Liver (tissue), 9 donors: ENCODE data around the gene CACHD1. TPM values are rescaled to one million over a fixed set of nuclear protein-coding genes. Genes with fewer than 3 reads are reported as not detected.

Source experiments
- DNase-seq: peaks from one replicate; pipeline ENCODE4 v3.0.0-alpha.2; 2017; ENCODE audit warnings: low spot score
- H3K27ac ChIP-seq, 2 donors: one replicate each; pipeline ENCODE4 v1.7.0; 2013; ENCODE audit warnings: inconsistent platforms in 2 of 2, low read length in 2 of 2, control low read depth in 1 of 2, low read depth in 1 of 2, mild to moderate bottlenecking in 1 of 2
- H3K27me3 ChIP-seq, 4 donors: one replicate each; pipeline versions ENCODE4 v1.6.1 to v1.7.0; 2013; ENCODE audit warnings: low read length in 3 of 4, inconsistent platforms in 1 of 4, mild to moderate bottlenecking in 1 of 4, moderate library complexity in 1 of 4; ENCODE audit not compliant: control insufficient read depth in 4 of 4, insufficient read depth in 4 of 4
- H3K36me3 ChIP-seq, 4 donors: one replicate each; pipeline versions ENCODE4 v1.6.1 to v1.7.0; 2013; ENCODE audit warnings: low read length in 3 of 4, mild to moderate bottlenecking in 3 of 4, low read depth in 1 of 4, moderate library complexity in 1 of 4; ENCODE audit not compliant: control insufficient read depth in 4 of 4, insufficient read depth in 3 of 4
- H3K4me1 ChIP-seq, 4 donors: one replicate each; pipeline versions ENCODE4 v1.6.1 to v1.7.0; 2013; ENCODE audit warnings: low read length in 3 of 4, mild to moderate bottlenecking in 3 of 4, moderate library complexity in 1 of 4; ENCODE audit not compliant: control insufficient read depth in 4 of 4, insufficient read depth in 4 of 4
- H3K4me3 ChIP-seq, 3 donors: one replicate each; pipeline versions ENCODE4 v1.6.1 to v1.7.0; 2013; ENCODE audit warnings: low read length in 3 of 3, control low read depth in 1 of 3, low read depth in 1 of 3, mild to moderate bottlenecking in 1 of 3
- H3K9ac ChIP-seq, 2 donors: one replicate each; pipeline ENCODE4 v1.7.0; 2013; ENCODE audit warnings: low read length in 2 of 2, mild to moderate bottlenecking in 2 of 2, moderate library complexity in 2 of 2, control low read depth in 1 of 2, low read depth in 1 of 2
- H3K9me3 ChIP-seq, 4 donors: one replicate each; pipeline versions ENCODE4 v1.6.1 to v1.7.0; 2013; ENCODE audit warnings: low read length in 3 of 4; ENCODE audit not compliant: control insufficient read depth in 4 of 4
- EGR1 ChIP-seq, 2 donors: IDR thresholded peaks; 2 replicates each; pipeline ENCODE4 v1.6.1; 2016 to 2018; ENCODE audit warnings: antibody characterized with exemption in 2 of 2, low read depth in 2 of 2
- FOXA1 ChIP-seq: IDR thresholded peaks from 2 replicates; pipeline ENCODE4 v1.6.1; 2016; ENCODE audit warnings: antibody characterized with exemption
- FOXA2 ChIP-seq: IDR thresholded peaks from 2 replicates; pipeline ENCODE4 v1.6.1; 2016; ENCODE audit warnings: antibody characterized with exemption
- GABPA ChIP-seq, 2 donors: IDR thresholded peaks in 1 of 2; conservative IDR thresholded peaks in 1 of 2; 2 replicates each; pipeline ENCODE4 v1.6.1; 2016; ENCODE audit warnings: antibody characterized with exemption in 2 of 2, mild to moderate bottlenecking in 1 of 2, moderate library complexity in 1 of 2
- HNF4A ChIP-seq, 2 donors: conservative IDR thresholded peaks; 2 replicates each; pipeline ENCODE4 v1.6.1; 2016; ENCODE audit warnings: antibody characterized with exemption in 2 of 2, mild to moderate bottlenecking in 2 of 2
- HNF4G ChIP-seq: IDR thresholded peaks from 2 replicates; pipeline ENCODE4 v1.6.1; 2016; ENCODE audit warnings: antibody characterized with exemption
- JUND ChIP-seq, 2 donors: IDR thresholded peaks; 2 replicates each; pipeline ENCODE4 v1.6.1; 2016; ENCODE audit warnings: antibody characterized with exemption in 2 of 2
- NR2F2 ChIP-seq: IDR thresholded peaks from 2 replicates; pipeline ENCODE4 v1.6.1; 2016; ENCODE audit warnings: antibody characterized with exemption
- RAD21 ChIP-seq, 2 donors: IDR thresholded peaks; 2 replicates each; pipeline ENCODE4 v1.6.1; 2016; ENCODE audit warnings: antibody characterized with exemption in 2 of 2, mild to moderate bottlenecking in 2 of 2
- RXRA ChIP-seq, 2 donors: IDR thresholded peaks; 2 replicates each; pipeline ENCODE4 v1.6.1; 2017 to 2018; ENCODE audit warnings: antibody characterized with exemption in 2 of 2, mild to moderate bottlenecking in 1 of 2
- SP1 ChIP-seq: IDR thresholded peaks from 2 replicates; pipeline ENCODE4 v1.6.1; 2018; ENCODE audit warnings: antibody characterized with exemption, mild to moderate bottlenecking
- TAF1 ChIP-seq: conservative IDR thresholded peaks from 2 replicates; pipeline ENCODE4 v1.6.1; 2016; ENCODE audit warnings: antibody characterized with exemption, mild to moderate bottlenecking
- YY1 ChIP-seq: IDR thresholded peaks from 2 replicates; pipeline ENCODE4 v1.6.1; 2016; ENCODE audit warnings: antibody characterized with exemption, mild to moderate bottlenecking
- WGBS: extraction: QIAGEN DNeasy Blood & Tissue Kit; methylation state at CpG from one replicate; pipeline ENCODE4 v1.1.7; 2013; 5-methylcytosine and 5-hydroxymethylcytosine counted together
- polyA plus RNA-seq, 2 donors: library from polyadenylated mRNA; stranded (reverse) in 1 of 2; unstranded in 1 of 2; fragments of 200-250 nt in 1 of 2; fragments of >200 nt in 1 of 2; fragmentation: Nextera tagmentation in 1 of 2; extraction: Ambion mirVana in 1 of 2; gene quantifications; one replicate each; pipeline versions ENCODE4 v1.2.1 to v1.2.3, GENCODE V29; 2013 to 2015
- total RNA-seq, 2 donors: library from RNA; depleted of rRNA; stranded (reverse); fragments of >200 nt; gene quantifications; one replicate each; pipeline ENCODE4 v1.2.3, GENCODE V29; 2014
- TF ChIP-seq, protein P1 (sequence below): IDR thresholded peaks from 2 replicates; pipeline ENCODE4 v1.6.1; 2016; ENCODE audit warnings: antibody characterized with exemption
- TF ChIP-seq, protein P2 (sequence below): IDR thresholded peaks from 2 replicates; pipeline ENCODE4 v1.6.1; 2016; ENCODE audit warnings: antibody characterized with exemption
- TF ChIP-seq, protein P3 (sequence below): IDR thresholded peaks from 2 replicates; pipeline ENCODE4 v1.6.1; 2016; ENCODE audit warnings: antibody characterized with exemption, mild to moderate bottlenecking
- TF ChIP-seq, protein P4 (sequence below): IDR thresholded peaks from 2 replicates; pipeline ENCODE4 v1.6.1; 2016; ENCODE audit warnings: antibody characterized with exemption
- TF ChIP-seq, protein P5 (sequence below): fragments of 150-350 bp; IDR thresholded peaks from 2 replicates; pipeline ENCODE4 v1.5.1; 2017; ENCODE audit warnings: improper control_type of control experiment, low read depth, low read length; ENCODE audit not compliant: missing input control
- donor health status: healthy.
- donor health status: healthy.
- donor health status: healthy.
- donor health status: healthy.
- donor health status: healthy.

Gene CACHD1
- total and polyA plus RNA-seq, 4 donors: 0.68 to 4.2 (median 2.3) TPM

- H3K4me3 ChIP-seq: no peak overlapping the region
- no peaks in the 10 kb centered on the region for H3K9me3 ChIP-seq
- TF ChIP-seq HNF4A (conservative IDR thresholded peaks at IDR 0.05) (no peak), RXRA (IDR thresholded peaks at IDR 0.05) (no peak), FOXA1 (no peak), JUND (IDR thresholded peaks at IDR 0.05) (no peak), EGR1 (IDR thresholded peaks at IDR 0.05; ENCODE audit: low read depth in 2 of 2) (no peak), RAD21 (IDR thresholded peaks at IDR 0.05) (no peak), HNF4G (no peak), SP1 (no peak), NR2F2 (no peak), YY1 (no peak), TAF1 (no peak), FOXA2 (no peak), GABPA (IDR thresholded peaks at IDR 0.05 in 1 of 2, conservative IDR thresholded peaks at IDR 0.05 in 1 of 2) (no peak)
- TF ChIP-seq, protein P1, sequence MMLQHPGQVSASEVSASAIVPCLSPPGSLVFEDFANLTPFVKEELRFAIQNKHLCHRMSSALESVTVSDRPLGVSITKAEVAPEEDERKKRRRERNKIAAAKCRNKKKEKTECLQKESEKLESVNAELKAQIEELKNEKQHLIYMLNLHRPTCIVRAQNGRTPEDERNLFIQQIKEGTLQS: no peak
- TF ChIP-seq, protein P2, sequence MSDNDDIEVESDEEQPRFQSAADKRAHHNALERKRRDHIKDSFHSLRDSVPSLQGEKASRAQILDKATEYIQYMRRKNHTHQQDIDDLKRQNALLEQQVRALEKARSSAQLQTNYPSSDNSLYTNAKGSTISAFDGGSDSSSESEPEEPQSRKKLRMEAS: no peak
- TF ChIP-seq, protein P3, sequence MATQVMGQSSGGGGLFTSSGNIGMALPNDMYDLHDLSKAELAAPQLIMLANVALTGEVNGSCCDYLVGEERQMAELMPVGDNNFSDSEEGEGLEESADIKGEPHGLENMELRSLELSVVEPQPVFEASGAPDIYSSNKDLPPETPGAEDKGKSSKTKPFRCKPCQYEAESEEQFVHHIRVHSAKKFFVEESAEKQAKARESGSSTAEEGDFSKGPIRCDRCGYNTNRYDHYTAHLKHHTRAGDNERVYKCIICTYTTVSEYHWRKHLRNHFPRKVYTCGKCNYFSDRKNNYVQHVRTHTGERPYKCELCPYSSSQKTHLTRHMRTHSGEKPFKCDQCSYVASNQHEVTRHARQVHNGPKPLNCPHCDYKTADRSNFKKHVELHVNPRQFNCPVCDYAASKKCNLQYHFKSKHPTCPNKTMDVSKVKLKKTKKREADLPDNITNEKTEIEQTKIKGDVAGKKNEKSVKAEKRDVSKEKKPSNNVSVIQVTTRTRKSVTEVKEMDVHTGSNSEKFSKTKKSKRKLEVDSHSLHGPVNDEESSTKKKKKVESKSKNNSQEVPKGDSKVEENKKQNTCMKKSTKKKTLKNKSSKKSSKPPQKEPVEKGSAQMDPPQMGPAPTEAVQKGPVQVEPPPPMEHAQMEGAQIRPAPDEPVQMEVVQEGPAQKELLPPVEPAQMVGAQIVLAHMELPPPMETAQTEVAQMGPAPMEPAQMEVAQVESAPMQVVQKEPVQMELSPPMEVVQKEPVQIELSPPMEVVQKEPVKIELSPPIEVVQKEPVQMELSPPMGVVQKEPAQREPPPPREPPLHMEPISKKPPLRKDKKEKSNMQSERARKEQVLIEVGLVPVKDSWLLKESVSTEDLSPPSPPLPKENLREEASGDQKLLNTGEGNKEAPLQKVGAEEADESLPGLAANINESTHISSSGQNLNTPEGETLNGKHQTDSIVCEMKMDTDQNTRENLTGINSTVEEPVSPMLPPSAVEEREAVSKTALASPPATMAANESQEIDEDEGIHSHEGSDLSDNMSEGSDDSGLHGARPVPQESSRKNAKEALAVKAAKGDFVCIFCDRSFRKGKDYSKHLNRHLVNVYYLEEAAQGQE: no peak
- TF ChIP-seq, protein P4, sequence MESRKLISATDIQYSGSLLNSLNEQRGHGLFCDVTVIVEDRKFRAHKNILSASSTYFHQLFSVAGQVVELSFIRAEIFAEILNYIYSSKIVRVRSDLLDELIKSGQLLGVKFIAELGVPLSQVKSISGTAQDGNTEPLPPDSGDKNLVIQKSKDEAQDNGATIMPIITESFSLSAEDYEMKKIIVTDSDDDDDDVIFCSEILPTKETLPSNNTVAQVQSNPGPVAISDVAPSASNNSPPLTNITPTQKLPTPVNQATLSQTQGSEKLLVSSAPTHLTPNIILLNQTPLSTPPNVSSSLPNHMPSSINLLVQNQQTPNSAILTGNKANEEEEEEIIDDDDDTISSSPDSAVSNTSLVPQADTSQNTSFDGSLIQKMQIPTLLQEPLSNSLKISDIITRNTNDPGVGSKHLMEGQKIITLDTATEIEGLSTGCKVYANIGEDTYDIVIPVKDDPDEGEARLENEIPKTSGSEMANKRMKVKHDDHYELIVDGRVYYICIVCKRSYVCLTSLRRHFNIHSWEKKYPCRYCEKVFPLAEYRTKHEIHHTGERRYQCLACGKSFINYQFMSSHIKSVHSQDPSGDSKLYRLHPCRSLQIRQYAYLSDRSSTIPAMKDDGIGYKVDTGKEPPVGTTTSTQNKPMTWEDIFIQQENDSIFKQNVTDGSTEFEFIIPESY: no peak
- TF ChIP-seq, protein P5, sequence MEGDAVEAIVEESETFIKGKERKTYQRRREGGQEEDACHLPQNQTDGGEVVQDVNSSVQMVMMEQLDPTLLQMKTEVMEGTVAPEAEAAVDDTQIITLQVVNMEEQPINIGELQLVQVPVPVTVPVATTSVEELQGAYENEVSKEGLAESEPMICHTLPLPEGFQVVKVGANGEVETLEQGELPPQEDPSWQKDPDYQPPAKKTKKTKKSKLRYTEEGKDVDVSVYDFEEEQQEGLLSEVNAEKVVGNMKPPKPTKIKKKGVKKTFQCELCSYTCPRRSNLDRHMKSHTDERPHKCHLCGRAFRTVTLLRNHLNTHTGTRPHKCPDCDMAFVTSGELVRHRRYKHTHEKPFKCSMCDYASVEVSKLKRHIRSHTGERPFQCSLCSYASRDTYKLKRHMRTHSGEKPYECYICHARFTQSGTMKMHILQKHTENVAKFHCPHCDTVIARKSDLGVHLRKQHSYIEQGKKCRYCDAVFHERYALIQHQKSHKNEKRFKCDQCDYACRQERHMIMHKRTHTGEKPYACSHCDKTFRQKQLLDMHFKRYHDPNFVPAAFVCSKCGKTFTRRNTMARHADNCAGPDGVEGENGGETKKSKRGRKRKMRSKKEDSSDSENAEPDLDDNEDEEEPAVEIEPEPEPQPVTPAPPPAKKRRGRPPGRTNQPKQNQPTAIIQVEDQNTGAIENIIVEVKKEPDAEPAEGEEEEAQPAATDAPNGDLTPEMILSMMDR: no peak
- 90% methylated on average over 1 of the region's 1 CpG for WGBS
- H3K27me3 ChIP-seq: no peaks in the 10 kb centered on the region
- no peak overlapping the region for H3K9ac ChIP-seq
- H3K4me1 ChIP-seq: peaks cover 0 to 4% (median 3%) of the 10 kb centered on the region in 4 donors
- H3K27ac ChIP-seq: no peak overlapping the region
- DNase-seq: no peak
- no peaks in the 10 kb centered on the region for H3K36me3 ChIP-seq
Observed at GRCh38 chr1:64499966-64500365, 30.0 kb downstream of the CACHD1 start.
